HPDE6-E6E7 (cell line): ENCODE results near the gene ADCY6.
A peak's percentile ranks its signal among the peaks of the same experiment; 100 is the strongest.

ENCODE experiments used
- DNase-seq: peaks from one replicate; pipeline ENCODE4 v3.0.0; 2011; ENCODE audit warnings: missing footprints; ENCODE audit errors: extremely low spot score

Gene ADCY6

DNA sequence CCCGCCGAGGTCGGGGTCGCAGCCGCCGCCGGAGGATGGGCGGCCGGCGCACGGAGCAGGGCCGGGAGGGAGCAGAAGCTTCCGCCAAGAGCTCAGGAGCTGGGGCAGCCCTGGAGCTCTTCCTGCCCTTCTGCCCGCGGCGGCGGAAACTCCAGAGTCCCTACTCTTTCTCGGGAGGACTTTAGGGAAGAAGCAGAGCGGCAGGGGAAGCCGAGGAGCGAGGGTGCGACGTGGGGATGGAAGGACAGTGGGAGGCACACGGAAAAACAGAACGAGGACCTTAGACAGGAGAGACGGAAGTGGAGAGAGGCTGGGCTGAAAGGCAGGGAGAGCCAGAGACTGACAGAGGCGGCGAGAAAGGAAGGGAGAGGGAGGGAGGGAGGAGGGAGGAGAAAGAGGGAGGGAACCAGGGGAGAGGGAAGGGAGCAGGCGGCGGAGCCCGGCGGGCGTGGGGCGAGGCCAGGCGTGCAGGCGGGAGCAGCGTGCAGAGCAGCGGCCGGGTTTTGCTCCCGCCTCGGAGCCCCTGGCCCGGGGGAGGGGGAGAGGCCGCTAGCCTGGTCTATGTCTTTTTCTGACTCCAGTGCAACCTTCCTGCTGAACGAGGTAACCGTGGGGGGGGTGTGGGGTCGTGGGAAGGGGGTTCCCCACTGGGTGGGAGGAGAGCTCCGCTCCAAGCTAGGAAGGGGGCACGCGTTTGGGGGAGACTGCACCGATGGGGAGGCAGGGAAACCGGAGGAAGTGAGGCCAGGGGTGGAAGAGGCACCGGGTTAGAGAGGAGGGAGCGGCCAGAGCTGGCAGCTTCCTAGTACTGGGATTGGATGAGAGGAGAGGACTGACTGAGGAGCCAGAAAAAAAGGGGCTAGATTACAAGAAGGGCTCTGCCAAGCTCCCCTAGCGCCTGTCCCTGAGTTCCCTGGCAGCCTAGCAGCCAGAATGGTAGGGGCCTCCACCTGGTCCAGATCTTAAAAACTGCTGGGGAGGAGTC, 26.5 kb upstream of the ADCY6 start:
- DNase-seq: peak; percentile 74

GRCh38 chr12:48814262-48815125, 25.6 kb upstream of the ADCY6 start:
- peak; percentile 78 for DNase-seq

GRCh38 chr12:48813465-48814261, 24.8 kb upstream of the ADCY6 start:
- no peak for DNase-seq

GRCh38 chr12:48812389-48812788, 23.5 kb upstream of the ADCY6 start:
- no peak for DNase-seq

- DNase-seq: no peak
Observed at GRCh38 chr12:48811437-48812090, 22.7 kb upstream of the ADCY6 start.

- DNase-seq: no peak
Observed at GRCh38 chr12:48810903-48811431, 22.1 kb upstream of the ADCY6 start.

GRCh38 chr12:48807981-48808380, 19.1 kb upstream of the ADCY6 start:
- DNase-seq: no peak

- DNase-seq: no peak
Observed at GRCh38 chr12:48803675-48804074, 14.8 kb upstream of the ADCY6 start.

DNA sequence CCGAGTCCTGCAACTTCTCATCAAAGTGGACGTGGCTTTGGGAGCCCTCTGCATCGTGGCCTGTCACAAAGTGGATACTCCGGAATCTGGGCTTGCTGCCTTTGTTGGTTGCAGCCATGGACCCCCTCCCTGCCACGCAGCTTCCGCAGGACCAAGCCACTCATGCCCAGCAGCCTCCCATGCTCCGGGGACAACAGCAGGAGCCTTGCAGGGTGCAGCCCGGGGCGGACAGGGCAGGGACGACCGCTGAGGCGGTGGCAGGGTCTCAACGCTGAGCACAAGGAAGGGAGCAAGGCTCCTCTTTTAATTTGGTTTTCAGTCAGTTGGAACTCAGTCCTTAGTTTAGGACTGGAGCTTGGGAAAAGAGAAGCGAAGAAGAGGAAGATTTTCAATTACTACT, 12.1 kb upstream of the ADCY6 start:
- no peak for DNase-seq

GRCh38 chr12:48800457-48800856, 11.6 kb upstream of the ADCY6 start:
- DNase-seq: no peak

DNA sequence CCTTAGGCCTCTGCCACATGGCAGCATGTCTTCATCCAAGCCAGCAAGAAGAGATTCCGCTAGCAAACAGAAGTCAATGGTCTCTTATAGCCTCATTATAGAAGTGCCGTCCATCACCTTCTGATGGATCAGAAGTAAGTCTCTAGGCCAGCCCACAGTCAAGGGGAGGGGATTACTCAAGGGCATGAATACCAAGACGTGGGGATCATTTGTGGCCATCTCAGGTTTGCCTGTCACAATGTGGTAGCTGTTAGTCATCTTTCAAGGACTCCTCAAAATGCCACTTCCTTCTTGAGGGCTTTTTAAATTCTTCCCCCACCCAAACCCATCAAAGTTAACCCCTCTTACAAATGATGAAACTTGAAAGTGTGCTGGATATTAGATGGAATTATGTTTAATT, 8.1 kb upstream of the ADCY6 start:
- DNase-seq: no peak

- peak; percentile 77 for DNase-seq
Observed at GRCh38 chr12:48795550-48796455, 6.9 kb upstream of the ADCY6 start.

DNA sequence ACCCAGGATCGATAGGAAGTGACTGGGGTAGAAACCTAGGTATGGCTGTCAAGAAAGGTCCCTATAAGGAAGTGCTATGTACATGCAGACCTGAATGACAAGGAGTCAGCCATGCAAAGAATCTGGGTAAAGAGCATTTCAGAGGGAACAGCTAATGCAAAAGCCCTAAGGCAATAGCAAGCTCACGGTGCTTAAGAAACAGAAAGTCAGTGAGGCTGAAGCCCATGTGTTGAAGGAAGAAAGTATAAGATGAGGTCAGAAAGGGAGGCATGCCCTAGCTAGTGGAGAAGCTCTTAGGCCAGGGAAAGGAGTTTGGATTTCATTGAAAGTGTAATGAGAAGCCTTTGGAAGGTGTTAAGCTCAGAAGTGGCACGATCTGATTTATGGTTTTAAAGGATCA, 6.0 kb upstream of the ADCY6 start:
- peak; percentile 86 for DNase-seq

DNA sequence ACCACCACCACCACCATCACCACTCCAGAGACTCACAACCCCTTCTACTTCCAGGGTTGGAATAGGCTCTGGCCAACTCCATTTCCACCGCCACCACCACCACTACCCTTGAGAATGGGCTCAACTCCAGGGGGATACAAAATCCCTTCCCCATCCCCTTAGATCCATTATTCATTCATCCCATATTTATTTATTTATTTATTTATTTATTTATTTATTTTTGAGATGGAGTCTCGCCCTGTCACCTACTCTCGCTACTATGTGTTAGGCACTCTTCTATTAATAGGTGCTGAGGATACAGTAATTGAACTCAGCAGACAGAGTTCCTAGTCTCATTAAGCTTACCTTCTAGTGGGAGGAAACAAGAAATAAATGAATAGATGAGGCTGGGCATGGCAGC, 4.8 kb upstream of the ADCY6 start:
- DNase-seq: no peak

GRCh38 chr12:48789858-48790326, 1.0 kb upstream of the ADCY6 start:
- no peak for DNase-seq

DNA sequence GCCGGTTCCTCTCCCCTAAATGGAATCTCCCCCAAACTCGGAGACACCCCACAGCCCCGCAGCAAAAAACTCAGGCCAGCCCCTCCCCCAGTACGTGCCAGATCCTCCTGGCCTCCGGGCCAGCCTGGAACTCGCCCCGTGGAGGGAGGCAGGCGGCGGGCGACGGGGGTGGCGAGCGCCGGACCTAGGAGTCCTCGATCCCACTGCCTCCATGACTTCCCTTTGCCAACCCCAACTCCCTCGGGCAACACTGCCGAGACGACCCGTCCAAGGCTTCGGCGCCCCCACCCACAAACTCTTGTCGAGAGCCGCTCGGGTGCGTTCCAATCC, 400 bp downstream of the ADCY6 start:
- DNase-seq: no peak

GRCh38 chr12:48787791-48788523, 932 bp downstream of the ADCY6 start:
- no peak for DNase-seq

DNA sequence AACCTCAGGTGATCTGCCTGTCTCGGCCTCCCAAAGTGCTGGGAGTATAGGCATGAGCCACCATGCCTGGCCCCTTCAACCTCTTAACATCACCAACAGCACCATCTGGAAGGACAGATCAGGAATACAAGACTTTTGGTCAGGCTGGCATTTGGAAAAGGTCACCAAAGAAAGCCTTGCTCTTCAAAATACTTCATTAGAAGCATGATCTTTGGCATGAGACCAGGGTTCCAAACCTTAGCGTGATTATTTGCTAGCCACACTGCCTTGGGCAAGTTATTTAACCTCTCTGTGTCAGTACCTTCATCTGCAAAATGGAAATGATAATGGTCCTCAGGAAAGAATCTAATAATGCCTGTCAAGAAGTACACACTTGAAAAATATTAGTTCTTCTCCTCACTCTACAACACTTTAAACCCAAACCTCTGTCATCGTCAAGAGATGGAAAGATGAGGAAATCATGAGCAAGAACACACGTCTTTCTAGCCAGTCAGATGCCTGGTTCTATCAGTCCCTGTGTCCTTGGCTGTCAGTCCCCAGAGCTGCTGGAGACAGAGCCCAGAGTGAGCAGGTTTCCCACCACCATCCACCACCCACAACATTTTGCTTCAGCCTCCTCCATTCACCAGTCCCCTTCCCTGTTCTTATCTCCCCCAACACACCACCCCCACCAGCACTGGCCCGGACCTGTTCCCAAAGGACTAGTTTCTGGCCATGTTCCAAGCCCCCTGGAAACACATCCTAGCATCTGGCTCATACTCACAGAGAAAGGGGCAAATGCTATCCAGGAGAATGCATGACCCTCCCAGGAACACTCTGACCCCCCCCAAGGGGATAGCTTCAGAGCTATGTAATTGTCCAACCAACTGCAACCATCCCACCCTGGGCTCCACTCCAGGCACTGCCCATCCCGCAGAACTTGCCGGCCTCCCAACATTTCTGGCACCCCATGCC, 2.0 kb downstream of the ADCY6 start:
- DNase-seq: no peak
